Activated T-helper 1 cell treated with Interleukin-2 at 50 U/mL for 16 hours (primary cell): ENCODE measurements around the gene RERE.

Experiments
- DNase-seq: peaks from one replicate; pipeline ENCODE4 v3.0.0-alpha.2; 2020; ENCODE audit warnings: low read depth

Gene RERE

DNA sequence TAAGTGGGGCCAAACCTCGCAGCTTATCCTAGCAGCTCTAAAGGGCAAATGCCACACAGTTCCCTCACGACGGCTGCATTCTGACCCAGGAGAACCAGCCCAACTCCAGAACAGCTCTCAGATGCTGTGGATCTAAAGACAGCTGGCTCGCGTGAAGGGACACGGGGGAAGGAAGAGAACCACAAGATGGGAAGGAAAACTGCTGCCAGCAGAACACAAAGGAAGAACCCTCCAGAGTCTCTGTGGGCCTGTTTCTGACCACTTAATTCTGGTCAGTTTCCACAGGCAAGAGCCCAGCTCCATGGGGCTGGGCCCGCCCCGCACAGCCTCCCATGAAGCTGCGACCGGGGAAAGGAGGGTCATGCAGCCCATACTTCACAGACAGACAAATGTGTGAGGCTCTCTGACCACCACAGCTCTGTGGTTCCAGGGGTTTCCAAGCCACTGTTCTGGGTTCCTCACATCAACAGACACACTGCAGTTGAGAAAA is 438.4 kb downstream of the RERE start:
- no peak for DNase-seq

DNA sequence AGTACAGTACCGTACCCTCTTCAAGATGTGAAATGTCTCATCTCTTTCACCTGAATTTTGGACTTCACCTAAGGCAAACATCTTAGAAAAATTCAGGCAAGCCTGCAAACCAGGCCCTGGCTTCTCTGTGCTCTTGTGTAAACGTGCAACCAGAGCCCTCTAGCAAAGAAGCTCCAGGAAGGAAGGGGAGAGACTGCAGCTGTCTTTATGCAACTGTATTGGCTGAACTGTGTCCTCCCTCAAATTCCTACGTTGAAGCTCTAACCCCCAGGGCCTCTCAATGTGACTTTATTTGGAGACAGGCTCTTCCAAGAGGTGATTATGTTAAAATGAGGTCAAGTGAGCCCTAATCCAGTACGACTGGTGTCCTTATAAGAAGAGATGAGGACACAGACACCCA is 439.3 kb downstream of the RERE start:
- no peak for DNase-seq

- DNase-seq: no peak
Observed at GRCh38 chr1:8377271-8377981, 440.0 kb downstream of the RERE start.

DNA sequence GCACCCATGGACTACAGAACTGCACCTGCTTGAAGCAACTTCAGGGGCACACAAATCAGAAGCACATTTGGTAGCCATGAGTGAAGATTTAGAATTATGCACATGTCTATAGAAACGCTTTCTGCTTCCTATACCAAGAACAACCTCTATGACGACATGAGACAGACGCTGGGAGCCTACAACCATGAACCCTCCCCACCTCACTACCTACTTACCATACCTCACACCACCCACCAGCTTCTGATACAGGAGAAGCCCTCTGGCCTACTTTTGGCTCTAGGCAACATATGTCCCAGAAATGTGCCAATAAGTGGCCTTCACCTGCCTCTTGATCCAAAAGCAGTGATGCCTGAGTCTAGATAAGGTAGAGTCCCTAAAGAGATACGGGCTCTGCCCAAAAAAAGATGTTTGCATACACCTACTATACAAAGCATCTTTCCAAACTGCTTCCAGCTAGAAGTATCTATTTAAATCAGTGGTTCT is 441.0 kb downstream of the RERE start:
- DNase-seq: no peak

- no peak for DNase-seq
Observed at GRCh38 chr1:8374812-8375211, 442.6 kb downstream of the RERE start.

- no peak for DNase-seq
Observed at GRCh38 chr1:8374356-8374755, 443.1 kb downstream of the RERE start.

GRCh38 chr1:8373581-8374241 is 443.7 kb downstream of the RERE start:
- no peak for DNase-seq

- no peak for DNase-seq
Observed at GRCh38 chr1:8373125-8373524, 444.3 kb downstream of the RERE start.

GRCh38 chr1:8371372-8371991 is 446.0 kb downstream of the RERE start:
- DNase-seq: no peak

- no peak for DNase-seq
Observed at GRCh38 chr1:8370905-8371315, 446.5 kb downstream of the RERE start.

GRCh38 chr1:8370046-8370881 is 447.2 kb downstream of the RERE start:
- no peak for DNase-seq

GRCh38 chr1:8368956-8369639 is 448.3 kb downstream of the RERE start:
- DNase-seq: no peak

DNA sequence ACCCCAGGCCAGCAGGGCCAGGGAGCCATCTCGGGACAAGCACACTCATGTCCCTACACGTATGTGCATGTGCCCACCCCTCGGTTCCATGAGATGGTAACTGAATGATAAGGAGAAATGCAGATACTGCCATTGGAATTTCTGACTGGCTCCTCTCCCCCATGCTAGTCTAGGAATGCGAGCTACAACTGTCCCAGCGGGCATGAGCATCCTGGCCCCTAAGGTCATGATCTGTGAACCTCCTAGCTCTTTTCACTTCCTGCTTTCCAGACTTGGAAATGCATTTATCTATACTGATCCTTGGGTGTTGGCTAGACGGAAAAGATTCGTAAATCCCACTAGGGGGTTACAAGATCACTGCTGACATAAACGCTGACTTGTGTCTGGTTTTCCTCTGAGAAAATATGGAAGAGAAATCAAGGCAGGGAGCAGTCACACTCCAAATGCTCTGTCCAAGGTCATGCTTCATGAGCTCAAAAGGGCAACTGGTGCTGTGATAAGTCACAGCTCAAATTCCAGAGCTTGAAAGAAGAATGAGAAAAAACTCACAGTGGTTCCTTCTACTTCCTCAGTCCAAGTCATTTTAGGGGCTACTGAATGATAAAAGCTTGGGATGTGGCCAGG is 449.8 kb downstream of the RERE start:
- no peak for DNase-seq

- no peak for DNase-seq
Observed at GRCh38 chr1:8365661-8366362, 451.6 kb downstream of the RERE start.

DNA sequence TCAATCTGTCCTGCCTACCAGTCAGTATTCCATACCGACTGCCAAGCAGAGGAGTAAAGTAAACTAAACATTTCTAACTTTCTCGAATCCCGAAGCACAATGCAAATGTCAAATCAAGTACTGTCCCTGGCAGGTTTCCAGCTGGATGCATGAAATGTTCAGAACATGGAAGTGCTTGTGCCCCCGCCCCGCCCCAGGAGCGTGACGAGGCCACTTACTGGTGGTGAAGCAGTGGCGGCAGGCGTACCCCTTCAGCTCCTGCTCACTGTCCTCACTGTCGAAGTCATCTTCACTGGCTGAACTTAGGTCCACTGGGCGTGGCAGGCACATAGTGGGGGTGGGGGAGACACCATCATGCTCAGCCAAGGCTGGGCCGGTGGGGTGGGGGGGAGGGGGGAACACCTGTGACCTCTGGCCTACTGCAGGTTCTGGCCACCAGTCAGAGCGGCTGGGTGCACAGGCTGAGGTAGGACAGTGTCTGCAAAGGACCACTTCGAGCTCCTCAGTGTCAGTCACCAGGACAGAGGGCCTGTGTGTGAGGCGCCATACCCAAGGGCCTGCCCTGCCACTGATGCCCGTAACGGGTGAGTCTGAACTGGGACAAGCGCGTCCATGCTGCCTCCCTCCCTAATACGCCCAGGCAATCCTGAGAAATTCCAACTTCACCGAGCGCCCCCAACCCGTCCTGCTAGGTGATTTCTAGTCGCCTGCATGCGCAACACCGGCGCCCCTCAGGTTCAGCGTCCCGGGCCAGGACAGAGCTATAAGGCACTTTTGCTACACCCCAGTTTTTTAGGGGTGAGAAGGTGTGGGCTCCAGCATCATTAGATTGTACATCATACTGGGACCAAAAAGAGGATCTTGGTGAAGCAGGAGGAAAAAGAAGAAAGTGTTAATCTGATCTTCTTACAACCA is 452.7 kb downstream of the RERE start:
- no peak for DNase-seq

GRCh38 chr1:8363767-8364301 is 453.6 kb downstream of the RERE start:
- no peak for DNase-seq

- DNase-seq: no peak
Observed at GRCh38 chr1:8363186-8363766, 454.2 kb downstream of the RERE start.

- no peak for DNase-seq
Observed at GRCh38 chr1:8362701-8363101, 454.7 kb downstream of the RERE start.
